Measurements from ENCODE around the gene ROBO2. TPM values are rescaled to one million over a fixed set of nuclear protein-coding genes. Genes with fewer than 3 reads are reported as not detected.

The ROBO2 gene
- total RNA-seq, 1 experiment from 2014 or later, result 0.16 TPM

- no TSS peak for BruUV-seq (replicated peaks)
- no peak overlapping the region for H3K4me3 Mint-ChIP-seq (ENCODE audit: unreplicated experiment)
- CTCF ChIA-PET, result no interaction called here
Measured at GRCh38 chr3:77571971-77572715, 532.2 kb downstream of the ROBO2 start.

GRCh38 chr3:77577264-77577663 lies 537.4 kb downstream of the ROBO2 start:
- no peaks in the 10 kb centered on the region for H3K9me3 Mint-ChIP-seq (ENCODE audit: unreplicated experiment)
- intact Hi-C loops (cut with micrococcal nuclease; ENCODE audit: unreplicated experiment), result no loop called here
- ChIA-PET CTCF (no interaction called here), POLR2A (no interaction called here)
- Histone ChIP-seq H3K4me1 (no peaks in the 10 kb centered on the region), H3K4me3 (ENCODE audit: low read depth, low read length) (no peak overlapping the region), H3K9me3 (no peaks in the 10 kb centered on the region), H3K27me3 (replicated peaks; ENCODE audit: control insufficient read depth, insufficient read depth, low read length) (no peaks in the 10 kb centered on the region), H3K36me3 (ENCODE audit: control insufficient read depth, insufficient read depth, low read length) (no peaks in the 10 kb centered on the region)
- H3K4me1 Mint-ChIP-seq (ENCODE audit: low read depth, unreplicated experiment), result no peaks in the 10 kb centered on the region
- H3K27me3 Mint-ChIP-seq (ENCODE audit: insufficient read depth, unreplicated experiment), result no peaks in the 10 kb centered on the region
- TF ChIP-seq CTCF (IDR thresholded peaks at IDR 0.05; ENCODE audit: insufficient read depth in 1 of 2, low read depth in 1 of 2, low read length in 1 of 2, severe bottlenecking in 1 of 2, unreplicated experiment in 1 of 2), result no peak
- no TSS peak for BruUV-seq (replicated peaks)
- no peak overlapping the region for H3K4me3 Mint-ChIP-seq (ENCODE audit: unreplicated experiment)
- no peaks in the 10 kb centered on the region for H3K36me3 Mint-ChIP-seq (ENCODE audit: insufficient read depth, unreplicated experiment)
- H3K27ac Mint-ChIP-seq (ENCODE audit: unreplicated experiment), result no peak overlapping the region
- no peak for DNase-seq

More at GRCh38 chr3:77571971-77572715, 532.2 kb downstream of the ROBO2 start:
- no peaks in the 10 kb centered on the region for H3K4me1 ChIP-seq
- H3K27me3 ChIP-seq (replicated peaks; ENCODE audit: control insufficient read depth, insufficient read depth, low read length), result no peaks in the 10 kb centered on the region
- intact Hi-C loops (cut with micrococcal nuclease; ENCODE audit: unreplicated experiment), result no loop called here
- Mint-ChIP-seq H3K27me3 (ENCODE audit: insufficient read depth, unreplicated experiment) (peaks cover 7% of the 10 kb centered on the region), H3K36me3 (ENCODE audit: insufficient read depth, unreplicated experiment) (no peaks in the 10 kb centered on the region), H3K27ac (ENCODE audit: unreplicated experiment) (no peak overlapping the region), H3K9me3 (ENCODE audit: unreplicated experiment) (no peaks in the 10 kb centered on the region), H3K4me1 (ENCODE audit: low read depth, unreplicated experiment) (no peaks in the 10 kb centered on the region)
- H3K9me3 ChIP-seq, result no peaks in the 10 kb centered on the region
- TF ChIP-seq CTCF (IDR thresholded peaks at IDR 0.05; ENCODE audit: insufficient read depth in 1 of 2, low read depth in 1 of 2, low read length in 1 of 2, severe bottlenecking in 1 of 2, unreplicated experiment in 1 of 2), result no peak
- no peak overlapping the region for H3K4me3 ChIP-seq (ENCODE audit: low read depth, low read length)
- POLR2A ChIA-PET, result no interaction called here
- H3K36me3 ChIP-seq (ENCODE audit: control insufficient read depth, insufficient read depth, low read length), result no peaks in the 10 kb centered on the region
- DNase-seq, result no peak

GRCh38 chr3:77586216-77586615 lies 546.3 kb downstream of the ROBO2 start:
- ChIA-PET POLR2A (no interaction called here), CTCF (no interaction called here)
- Histone ChIP-seq H3K27me3 (replicated peaks; ENCODE audit: control insufficient read depth, insufficient read depth, low read length) (no peaks in the 10 kb centered on the region), H3K36me3 (ENCODE audit: control insufficient read depth, insufficient read depth, low read length) (no peaks in the 10 kb centered on the region), H3K9me3 (no peaks in the 10 kb centered on the region), H3K4me3 (ENCODE audit: low read depth, low read length) (no peak overlapping the region), H3K4me1 (no peaks in the 10 kb centered on the region)
- H3K4me1 Mint-ChIP-seq (ENCODE audit: low read depth, unreplicated experiment), result no peaks in the 10 kb centered on the region
- H3K36me3 Mint-ChIP-seq (ENCODE audit: insufficient read depth, unreplicated experiment), result no peaks in the 10 kb centered on the region
- no peaks in the 10 kb centered on the region for H3K27me3 Mint-ChIP-seq (ENCODE audit: insufficient read depth, unreplicated experiment)
- no peak overlapping the region for H3K4me3 Mint-ChIP-seq (ENCODE audit: unreplicated experiment)
- no peak overlapping the region for H3K27ac Mint-ChIP-seq (ENCODE audit: unreplicated experiment)
- no peak for TF ChIP-seq CTCF (IDR thresholded peaks at IDR 0.05; ENCODE audit: insufficient read depth in 1 of 2, low read depth in 1 of 2, low read length in 1 of 2, severe bottlenecking in 1 of 2, unreplicated experiment in 1 of 2)
- no TSS peak for BruUV-seq (replicated peaks)
- DNase-seq, result no peak
- H3K9me3 Mint-ChIP-seq (ENCODE audit: unreplicated experiment), result no peaks in the 10 kb centered on the region
- intact Hi-C loops (cut with micrococcal nuclease; ENCODE audit: unreplicated experiment), result no loop called here

Data from Caco-2 (cell line).